Measurements from ENCODE around the gene OSBPL5. TPM values are rescaled to one million over a fixed set of nuclear protein-coding genes. Genes with fewer than 3 reads are reported as not detected.

Gene OSBPL5
- total RNA-seq, 1 experiment from 2014 or later = 16.1 TPM

DNA sequence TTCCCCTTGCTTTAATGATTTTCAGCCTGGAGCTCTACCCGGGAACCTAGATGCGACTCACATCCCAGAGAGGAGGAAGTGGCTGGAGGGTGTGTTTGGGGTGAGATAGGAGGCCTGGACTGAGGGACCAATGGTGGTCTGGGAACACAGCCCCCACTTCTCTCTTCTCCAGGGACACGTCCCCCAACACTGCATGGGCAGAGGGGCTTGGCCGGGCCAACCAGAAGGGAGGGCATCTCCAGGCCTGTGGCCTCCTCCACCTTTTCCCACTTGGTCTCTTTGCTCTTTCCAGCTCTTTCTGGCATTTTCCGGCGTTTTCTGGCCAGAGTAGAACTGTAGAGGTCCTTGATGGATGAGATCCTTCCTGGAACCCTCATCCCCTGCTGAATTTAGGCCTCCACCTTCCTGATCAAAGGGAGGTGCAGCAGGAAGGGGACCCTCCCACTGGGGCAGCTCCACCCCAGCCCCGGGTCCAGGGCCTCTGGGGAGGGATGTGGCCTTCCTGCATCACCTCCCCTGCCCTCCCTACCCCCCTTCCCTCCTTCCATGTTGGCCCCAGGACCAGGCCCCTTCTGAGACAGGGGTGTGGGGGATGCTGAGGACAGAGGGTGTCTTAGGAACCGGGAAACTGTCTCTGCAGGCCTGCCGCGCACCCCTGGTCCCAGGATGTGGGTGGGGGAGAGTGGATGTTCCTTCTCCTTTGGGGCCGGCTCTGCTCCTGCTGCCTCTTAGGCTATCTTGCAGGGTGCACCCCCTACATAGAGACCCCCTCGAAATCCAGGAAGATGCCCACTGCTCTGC is 29.1 kb upstream of the OSBPL5 start:
- TF ChIP-seq, protein P1, sequence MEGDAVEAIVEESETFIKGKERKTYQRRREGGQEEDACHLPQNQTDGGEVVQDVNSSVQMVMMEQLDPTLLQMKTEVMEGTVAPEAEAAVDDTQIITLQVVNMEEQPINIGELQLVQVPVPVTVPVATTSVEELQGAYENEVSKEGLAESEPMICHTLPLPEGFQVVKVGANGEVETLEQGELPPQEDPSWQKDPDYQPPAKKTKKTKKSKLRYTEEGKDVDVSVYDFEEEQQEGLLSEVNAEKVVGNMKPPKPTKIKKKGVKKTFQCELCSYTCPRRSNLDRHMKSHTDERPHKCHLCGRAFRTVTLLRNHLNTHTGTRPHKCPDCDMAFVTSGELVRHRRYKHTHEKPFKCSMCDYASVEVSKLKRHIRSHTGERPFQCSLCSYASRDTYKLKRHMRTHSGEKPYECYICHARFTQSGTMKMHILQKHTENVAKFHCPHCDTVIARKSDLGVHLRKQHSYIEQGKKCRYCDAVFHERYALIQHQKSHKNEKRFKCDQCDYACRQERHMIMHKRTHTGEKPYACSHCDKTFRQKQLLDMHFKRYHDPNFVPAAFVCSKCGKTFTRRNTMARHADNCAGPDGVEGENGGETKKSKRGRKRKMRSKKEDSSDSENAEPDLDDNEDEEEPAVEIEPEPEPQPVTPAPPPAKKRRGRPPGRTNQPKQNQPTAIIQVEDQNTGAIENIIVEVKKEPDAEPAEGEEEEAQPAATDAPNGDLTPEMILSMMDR (conservative IDR thresholded peaks at IDR 0.05) = no peak
- Mint-ChIP-seq H3K36me3 (ENCODE audit: insufficient read depth in 1 of 3, low read depth in 3 of 3) (no peaks in the 10 kb centered on the region; a peak in 1 of 7 replicates), H3K27me3 (ENCODE audit: low read depth) (peaks cover 13% of the 10 kb centered on the region), H3K4me1 (peaks cover 24 to 38% of the 10 kb centered on the region in 2 experiments), H3K4me3 (no peak overlapping the region), H3K9me3 (peaks cover 0 to 3% of the 10 kb centered on the region in 2 experiments; a peak in 1 of 5 replicates), H3K27ac (no peak overlapping the region)
- Histone ChIP-seq H3K9me3 (ENCODE audit: control insufficient read depth, low read depth, low read length) (no peaks in the 10 kb centered on the region), H2AFZ (ENCODE audit: low read length) (no peak overlapping the region), H2BK15ac (ENCODE audit: low read depth, low read length) (no peak overlapping the region), H2AK5ac (ENCODE audit: insufficient read length, low read length) (no peak overlapping the region), H3K79me2 (ENCODE audit: insufficient read depth, low read length) (no peaks in the 10 kb centered on the region), H3K23ac (ENCODE audit: insufficient read length, low read depth, low read length) (no peak overlapping the region), H4K5ac (ENCODE audit: insufficient read length, low read depth, low read length) (no peak overlapping the region), H3K23me2 (ENCODE audit: insufficient read length, low read depth, low read length, poor library complexity, severe bottlenecking) (no peaks in the 10 kb centered on the region), H2BK20ac (ENCODE audit: low read depth, low read length, poor library complexity, severe bottlenecking) (no peak overlapping the region), H3K27me3 (ENCODE audit: insufficient read depth, low read length) (no peaks in the 10 kb centered on the region), H2BK120ac (ENCODE audit: low read depth, low read length, poor library complexity, severe bottlenecking) (no peak overlapping the region), H4K20me1 (ENCODE audit: control insufficient read depth, insufficient read depth, insufficient read length) (no peaks in the 10 kb centered on the region), H3K4me2 (ENCODE audit: insufficient read depth, insufficient read length, low read length) (no peak overlapping the region), H3T11ph (ENCODE audit: low read length) (no peak overlapping the region), H3K9ac (ENCODE audit: extremely low read depth, insufficient read length, low read length) (no peak overlapping the region), H3K56ac (ENCODE audit: insufficient read length, low read depth, low read length) (no peak overlapping the region), H3K14ac (ENCODE audit: insufficient read depth, low read length) (no peak overlapping the region; the same call in 1 of the 2 replicates), H4K91ac (ENCODE audit: insufficient read length, low read depth, low read length) (no peak overlapping the region), H3K27ac (ENCODE audit: insufficient read length, low read depth, low read length) (no peak overlapping the region), H3K79me1 (ENCODE audit: insufficient read depth, low read depth, low read length, poor library complexity, severe bottlenecking) (no peaks in the 10 kb centered on the region), H3K4ac (ENCODE audit: low read depth, low read length) (no peak overlapping the region), H2BK12ac (ENCODE audit: insufficient read length, low read depth, low read length) (no peak overlapping the region), H3K4me1 (ENCODE audit: insufficient read depth, low read length) (peaks cover 2% of the 10 kb centered on the region; the same call in 1 of the 2 replicates), H4K8ac (replicated peaks; ENCODE audit: insufficient read length, low read depth, low read length) (no peak overlapping the region), H2BK5ac (ENCODE audit: insufficient read length, low read length) (no peak overlapping the region), H3K18ac (ENCODE audit: insufficient read length, low read depth, low read length) (no peak overlapping the region)
- no CpG with 5 or more reads among the region's 12 CpGs for WGBS (ENCODE audit: extremely low coverage, insufficient read length, low lambda C conversion rate)
- DNase-seq = no peak
